HCT116 (cell line): ENCODE data around the gene GRM5.

Experiments used
- EZH2 ChIP-seq: fragments of 200-600 bp; sonication (generic); IDR thresholded peaks from 2 replicates; pipeline ENCODE4 v1.6.1; 2017; ENCODE audit warnings: antibody characterized with exemption, mixed run types
- EZH2phosphoT487 ChIP-seq: fragments of 200-600 bp; IDR thresholded peaks from 2 replicates; pipeline ENCODE4 v1.6.1; 2018; ENCODE audit warnings: antibody characterized with exemption, borderline replicate concordance
- FOSL1 ChIP-seq: IDR thresholded peaks from 2 replicates; pipeline ENCODE4 v1.6.1; 2012; ENCODE audit warnings: low read depth
- POLR2A ChIP-seq: IDR thresholded peaks from 2 replicates; pipeline ENCODE4 v1.7.0; 2011; ENCODE audit warnings: borderline replicate concordance; ENCODE audit not compliant: insufficient read depth, insufficient read length; ENCODE audit errors: extremely low read depth
- RAD21 ChIP-seq: IDR thresholded peaks from 2 replicates; pipeline ENCODE4 v1.6.1; 2012; ENCODE audit warnings: low read depth, mild to moderate bottlenecking
- SIN3A ChIP-seq: IDR thresholded peaks from 2 replicates; pipeline ENCODE4 v1.6.1; 2012; ENCODE audit warnings: low read depth
- SP1 ChIP-seq: IDR thresholded peaks from 2 replicates; pipeline ENCODE4 v1.6.1; 2012; ENCODE audit warnings: low read depth
- YY1 ChIP-seq: IDR thresholded peaks from 2 replicates; pipeline ENCODE4 v1.6.1; 2011; ENCODE audit warnings: low read length, low read depth, moderate library complexity, mild to moderate bottlenecking; ENCODE audit not compliant: insufficient replicate concordance; ENCODE audit errors: extremely low read depth
- ZFX ChIP-seq: fragments of 450-650 bp; IDR thresholded peaks from 2 replicates; pipeline ENCODE4 v1.6.1; 2017
- TF ChIP-seq, protein P1 (sequence below): IDR thresholded peaks from 2 replicates; pipeline ENCODE4 v1.6.1; 2011; ENCODE audit warnings: mild to moderate bottlenecking, low read length, moderate library complexity; ENCODE audit not compliant: insufficient replicate concordance; ENCODE audit errors: extremely low read depth
- TF ChIP-seq, protein P2 (sequence below), 3 experiments: fragments of 200-600 bp in 1 of 3; sonication (generic) in 1 of 3; IDR thresholded peaks in 2 of 3; conservative IDR thresholded peaks in 1 of 3; 2 replicates each; pipeline ENCODE4 v1.5.1; 2012 to 2017; ENCODE audit warnings: low read depth in 2 of 3, low read length in 2 of 3, antibody characterized with exemption in 1 of 3, borderline replicate concordance in 1 of 3, control low read depth in 1 of 3, mild to moderate bottlenecking in 1 of 3, mixed read lengths in 1 of 3, mixed run types in 1 of 3, moderate library complexity in 1 of 3; ENCODE audit not compliant: insufficient read depth in 1 of 3
- TF ChIP-seq, protein P3 (sequence below): IDR thresholded peaks from 2 replicates; pipeline ENCODE4 v1.6.1; 2012

DNA sequence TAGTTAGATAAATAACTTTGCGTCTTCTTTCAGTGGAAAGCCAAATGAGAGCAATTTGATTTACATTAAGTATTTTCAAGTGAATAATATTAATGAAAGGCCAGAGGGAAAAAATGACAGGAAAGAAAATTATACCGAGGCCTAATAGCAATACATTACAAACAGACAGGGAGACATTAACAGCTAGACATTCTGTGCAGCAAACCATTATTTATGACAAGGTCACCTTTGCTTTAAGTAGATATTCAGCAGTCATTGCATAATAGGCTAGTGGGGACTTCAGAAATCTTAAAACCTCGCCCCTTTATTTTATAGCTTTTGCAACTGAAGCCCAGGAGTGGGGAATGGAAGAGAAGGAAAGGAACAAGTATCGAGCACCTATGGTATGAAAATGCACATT lies 321.6 kb downstream of the GRM5 start:
- TF ChIP-seq, protein P1, sequence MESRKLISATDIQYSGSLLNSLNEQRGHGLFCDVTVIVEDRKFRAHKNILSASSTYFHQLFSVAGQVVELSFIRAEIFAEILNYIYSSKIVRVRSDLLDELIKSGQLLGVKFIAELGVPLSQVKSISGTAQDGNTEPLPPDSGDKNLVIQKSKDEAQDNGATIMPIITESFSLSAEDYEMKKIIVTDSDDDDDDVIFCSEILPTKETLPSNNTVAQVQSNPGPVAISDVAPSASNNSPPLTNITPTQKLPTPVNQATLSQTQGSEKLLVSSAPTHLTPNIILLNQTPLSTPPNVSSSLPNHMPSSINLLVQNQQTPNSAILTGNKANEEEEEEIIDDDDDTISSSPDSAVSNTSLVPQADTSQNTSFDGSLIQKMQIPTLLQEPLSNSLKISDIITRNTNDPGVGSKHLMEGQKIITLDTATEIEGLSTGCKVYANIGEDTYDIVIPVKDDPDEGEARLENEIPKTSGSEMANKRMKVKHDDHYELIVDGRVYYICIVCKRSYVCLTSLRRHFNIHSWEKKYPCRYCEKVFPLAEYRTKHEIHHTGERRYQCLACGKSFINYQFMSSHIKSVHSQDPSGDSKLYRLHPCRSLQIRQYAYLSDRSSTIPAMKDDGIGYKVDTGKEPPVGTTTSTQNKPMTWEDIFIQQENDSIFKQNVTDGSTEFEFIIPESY = no peak
- TF ChIP-seq, protein P2, sequence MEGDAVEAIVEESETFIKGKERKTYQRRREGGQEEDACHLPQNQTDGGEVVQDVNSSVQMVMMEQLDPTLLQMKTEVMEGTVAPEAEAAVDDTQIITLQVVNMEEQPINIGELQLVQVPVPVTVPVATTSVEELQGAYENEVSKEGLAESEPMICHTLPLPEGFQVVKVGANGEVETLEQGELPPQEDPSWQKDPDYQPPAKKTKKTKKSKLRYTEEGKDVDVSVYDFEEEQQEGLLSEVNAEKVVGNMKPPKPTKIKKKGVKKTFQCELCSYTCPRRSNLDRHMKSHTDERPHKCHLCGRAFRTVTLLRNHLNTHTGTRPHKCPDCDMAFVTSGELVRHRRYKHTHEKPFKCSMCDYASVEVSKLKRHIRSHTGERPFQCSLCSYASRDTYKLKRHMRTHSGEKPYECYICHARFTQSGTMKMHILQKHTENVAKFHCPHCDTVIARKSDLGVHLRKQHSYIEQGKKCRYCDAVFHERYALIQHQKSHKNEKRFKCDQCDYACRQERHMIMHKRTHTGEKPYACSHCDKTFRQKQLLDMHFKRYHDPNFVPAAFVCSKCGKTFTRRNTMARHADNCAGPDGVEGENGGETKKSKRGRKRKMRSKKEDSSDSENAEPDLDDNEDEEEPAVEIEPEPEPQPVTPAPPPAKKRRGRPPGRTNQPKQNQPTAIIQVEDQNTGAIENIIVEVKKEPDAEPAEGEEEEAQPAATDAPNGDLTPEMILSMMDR (IDR thresholded peaks at IDR 0.05 in 2 of 3, conservative IDR thresholded peaks at IDR 0.05 in 1 of 3; ENCODE audit: borderline replicate concordance in 1 of 3, insufficient read depth in 1 of 3, low read depth in 2 of 3, low read length in 2 of 3) = no peak
- TF ChIP-seq EZH2phosphoT487 (no peak), ZFX (no peak), RAD21 (no peak), POLR2A (no peak), SIN3A (no peak), SP1 (no peak), EZH2 (no peak), FOSL1 (no peak), YY1 (no peak)
- TF ChIP-seq, protein P3, sequence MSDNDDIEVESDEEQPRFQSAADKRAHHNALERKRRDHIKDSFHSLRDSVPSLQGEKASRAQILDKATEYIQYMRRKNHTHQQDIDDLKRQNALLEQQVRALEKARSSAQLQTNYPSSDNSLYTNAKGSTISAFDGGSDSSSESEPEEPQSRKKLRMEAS = no peak
